SK-N-SH treated with all-trans-retinoic acid at 6 μM for 48 hours (cell line): Measurements from ENCODE around the gene RASA4B.
"Not testable (repeated sequence)": the region's sequence is repeated elsewhere in the genome, so short reads cannot be mapped to it uniquely, and the experiment has no call there.

ENCODE experiments used
- CREB5 ChIP-seq: fragments of 250-450 bp; sonication (Bioruptor Pico); IDR thresholded peaks from 2 replicates; pipeline ENCODE4 v1.5.1; 2020; ENCODE audit warnings: low read depth, mild to moderate bottlenecking, moderate library complexity
- CSRNP3 ChIP-seq: fragments of 250-450 bp; sonication (Bioruptor Pico); IDR thresholded peaks from 2 replicates; pipeline ENCODE4 v1.5.1; 2021; ENCODE audit warnings: mild to moderate bottlenecking, moderate library complexity
- ESRRG ChIP-seq: fragments of 250-450 bp; sonication (Bioruptor Pico); IDR thresholded peaks from 2 replicates; pipeline ENCODE4 v1.6.1; 2021; ENCODE audit warnings: mild to moderate bottlenecking

GRCh38 chr7:102497308-102497707 is 20.3 kb downstream of the RASA4B start:
- TF ChIP-seq CREB5 (CRISPR knock-in tag); ESRRG; CSRNP3 (CRISPR knock-in tag): not testable (repeated sequence)
